ENCODE results near the gene ANK2. TPM values are rescaled to one million over a fixed set of nuclear protein-coding genes. Genes with fewer than 3 reads are reported as not detected.

Gene ANK2
- total and polyA plus RNA-seq, 2 experiments from 2014 or later, result 7.7 to 40.4 TPM

- DNase-seq (ENCODE audit: low spot score), result no peak
- Mint-ChIP-seq H3K27me3 (ENCODE audit: insufficient read depth, low read depth, poor library complexity) (no peaks in the 10 kb centered on the region), H3K27ac (no peak overlapping the region), H3K36me3 (ENCODE audit: low read depth) (no peaks in the 10 kb centered on the region), H3K4me1 (no peaks in the 10 kb centered on the region), H3K4me3 (no peak overlapping the region), H3K9me3 (no peaks in the 10 kb centered on the region)
- H3K27ac ChIP-seq (ENCODE audit: low read depth), result no peak overlapping the region
- H3K79me2 ChIP-seq (replicated peaks; ENCODE audit: insufficient read depth), result no peaks in the 10 kb centered on the region
- H2AFZ ChIP-seq, result no peak overlapping the region
- H4K20me1 ChIP-seq (replicated peaks; ENCODE audit: insufficient read depth), result no peaks in the 10 kb centered on the region
- no peaks in the 10 kb centered on the region for H3K27me3 ChIP-seq (ENCODE audit: insufficient read depth)
- H3K4me1 ChIP-seq (ENCODE audit: insufficient read depth), result no peaks in the 10 kb centered on the region
- no peaks in the 10 kb centered on the region for H3F3A ChIP-seq (replicated peaks; ENCODE audit: low read depth)
- no peak overlapping the region for H3K4me3 ChIP-seq
- H3K4me2 ChIP-seq, result no peak overlapping the region
- TF ChIP-seq JUNB (IDR thresholded peaks at IDR 0.05; ENCODE audit: unreplicated experiment) (no peak), ETS1 (IDR thresholded peaks at IDR 0.05) (no peak), ZNF331 (CRISPR knock-in tag; IDR thresholded peaks at IDR 0.05; ENCODE audit: low read depth) (no peak), STAT1 (IDR thresholded peaks at IDR 0.05; ENCODE audit: unreplicated experiment) (no peak), CREB1 (CRISPR knock-in tag; IDR thresholded peaks at IDR 0.05; ENCODE audit: low read depth) (no peak), ZNF462 (CRISPR knock-in tag; IDR thresholded peaks at IDR 0.05) (no peak), CTCF (conservative IDR thresholded peaks at IDR 0.05; ENCODE audit: low read depth in 2 of 2) (no peak), REST (IDR thresholded peaks at IDR 0.05; ENCODE audit: unreplicated experiment) (no peak), EZH2 (IDR thresholded peaks at IDR 0.05; ENCODE audit: low read depth, unreplicated experiment) (no peak), EZH2phosphoT487 (IDR thresholded peaks at IDR 0.05; ENCODE audit: unreplicated experiment) (no peak), NANOG (IDR thresholded peaks at IDR 0.05; ENCODE audit: borderline replicate concordance) (no peak), POLR2AphosphoS5 (IDR thresholded peaks at IDR 0.05; ENCODE audit: low read depth) (no peak), ZNF114 (CRISPR knock-in tag; IDR thresholded peaks at IDR 0.05) (no peak)
- no peak for ATAC-seq
- H3K9me2 ChIP-seq (ENCODE audit: insufficient read depth), result no peaks in the 10 kb centered on the region
- H3K36me3 ChIP-seq (ENCODE audit: insufficient read depth), result no peaks in the 10 kb centered on the region
Measured at GRCh38 chr4:113236916-113237315, 187.5 kb downstream of the ANK2 start.
